Fibroblast of lung (primary cell): Measurements from ENCODE around the gene SLC9A8.

Experiments
- CTCF ChIP-seq, 2 donors: IDR thresholded peaks in 1 of 2; conservative IDR thresholded peaks in 1 of 2; 1 replicate in 1 of 2; 2 replicates in 1 of 2; pipeline ENCODE4 v1.5.1; 2011 to 2012; ENCODE audit warnings: low read length in 2 of 2, control low read depth in 1 of 2, inconsistent platforms in 1 of 2, low read depth in 1 of 2, mild to moderate bottlenecking in 1 of 2
- EZH2 ChIP-seq: IDR thresholded peaks from 2 replicates; pipeline ENCODE4 v1.5.1; 2012; ENCODE audit warnings: low read length, control low read depth, mild to moderate bottlenecking; ENCODE audit errors: missing control alignments

GRCh38 chr20:49803418-49803817, 9.2 kb upstream of the SLC9A8 start:
- TF ChIP-seq CTCF (conservative IDR thresholded peaks at IDR 0.05 in 1 of 2, IDR thresholded peaks at IDR 0.05 in 1 of 2; ENCODE audit: low read depth in 1 of 2, low read length in 2 of 2), result no peak
- TF ChIP-seq EZH2, result no peak
